GM18951 (cell line): ENCODE measurements around the gene COL4A1.

Experiments used
- POLR2A ChIP-seq: IDR thresholded peaks from 4 replicates; pipeline ENCODE4 v1.6.1; 2011; ENCODE audit warnings: mild to moderate bottlenecking; ENCODE audit not compliant: insufficient read length, insufficient read depth; ENCODE audit errors: extremely low read depth
- in situ Hi-C: fragments of 300-500 bp; cut with MboI; formaldehyde crosslinking; loops from one replicate; pipeline ENCODE4 v1.12.0; 2022; ENCODE audit warnings: low sequenced_read_pairs, mixed read lengths, inconsistent platforms; ENCODE audit not compliant: unreplicated experiment

Gene COL4A1

DNA sequence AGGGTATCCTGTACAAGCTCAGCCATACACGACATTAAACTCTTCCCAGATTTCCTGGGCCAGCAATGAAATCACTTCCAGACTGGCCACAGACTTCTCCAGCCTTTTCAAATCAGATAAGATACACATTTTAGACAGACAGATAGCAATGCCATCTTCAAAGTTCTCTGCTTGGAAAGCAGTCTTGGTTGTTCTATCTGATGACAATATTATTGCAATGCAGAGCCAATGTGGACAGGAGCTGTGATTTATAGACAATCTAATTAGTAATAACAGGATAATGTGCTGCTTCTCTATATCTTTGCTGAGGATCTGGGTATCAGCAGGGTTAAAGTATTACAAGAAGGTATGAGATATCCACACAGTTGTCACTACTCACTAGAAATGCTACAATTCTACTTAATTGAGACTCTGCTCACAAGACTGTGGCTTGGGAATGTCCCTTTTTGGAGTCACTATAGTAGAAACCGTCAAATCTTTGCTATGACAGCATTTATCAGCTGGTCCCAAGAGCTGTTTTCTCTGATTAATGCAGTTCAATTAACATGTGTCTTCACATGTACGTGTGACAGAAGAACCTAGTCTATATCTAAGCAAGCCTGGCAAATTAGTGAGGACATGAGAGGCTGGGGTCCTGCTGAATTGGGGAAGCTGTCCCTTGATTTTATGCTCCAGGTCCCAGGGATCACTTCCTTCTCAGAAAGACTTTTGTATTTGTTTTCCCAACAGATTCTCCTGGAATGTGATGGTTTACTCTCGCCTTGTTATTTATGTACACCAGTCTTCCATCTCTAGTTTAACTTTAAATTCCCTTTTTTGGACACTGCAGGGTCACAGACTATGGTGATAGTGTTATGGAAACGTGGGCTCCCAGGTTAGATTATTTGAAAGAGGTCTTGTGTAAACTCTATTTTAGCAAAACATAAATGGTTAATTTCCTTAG is 68.8 kb downstream of the COL4A1 start:
- in situ Hi-C loops, result no loop called here
- no peak for TF ChIP-seq POLR2A

DNA sequence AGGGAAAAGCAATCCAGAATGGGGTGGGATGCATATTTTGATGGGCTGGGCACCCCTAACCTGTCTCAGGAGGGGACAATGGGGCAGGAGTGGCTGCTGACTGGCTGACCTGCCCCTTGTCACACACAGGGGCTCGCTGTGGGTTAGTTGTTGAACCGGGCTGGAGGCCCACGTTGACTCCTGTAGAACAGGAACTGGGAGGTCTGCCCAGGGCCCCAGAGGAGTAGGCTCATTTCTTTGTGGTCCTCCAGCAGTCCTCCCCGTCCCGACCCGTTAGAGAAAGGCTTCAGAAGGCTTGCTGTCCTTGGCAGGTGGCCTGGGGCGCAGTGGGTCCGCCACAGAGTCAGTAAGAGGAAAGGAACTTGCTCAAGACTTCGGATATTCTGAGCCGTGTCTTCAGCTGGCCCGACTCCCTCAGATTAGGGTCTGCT is 70.1 kb downstream of the COL4A1 start:
- no peak for TF ChIP-seq POLR2A
- in situ Hi-C loops, result no loop called here

DNA sequence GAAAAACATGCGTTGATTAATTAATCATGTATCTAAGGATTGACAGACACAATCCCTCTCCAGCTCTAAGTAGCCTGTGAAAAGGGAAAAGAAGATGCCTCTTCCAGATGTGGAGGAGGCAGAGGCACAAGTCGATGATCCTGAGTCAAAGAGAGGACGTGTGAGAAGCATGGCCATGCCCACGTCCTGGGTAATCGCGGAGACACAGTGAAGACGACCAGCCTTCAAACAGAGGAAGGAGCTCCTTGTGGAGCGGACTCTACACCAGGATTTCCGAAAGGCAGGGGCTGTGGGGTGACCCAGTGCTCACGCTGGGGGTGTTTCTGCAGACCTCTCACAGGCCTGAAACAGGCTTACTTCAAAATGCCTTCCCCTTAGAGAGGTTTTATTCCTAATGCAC is 70.5 kb downstream of the COL4A1 start:
- in situ Hi-C loops, result no loop called here
- no peak for TF ChIP-seq POLR2A

DNA sequence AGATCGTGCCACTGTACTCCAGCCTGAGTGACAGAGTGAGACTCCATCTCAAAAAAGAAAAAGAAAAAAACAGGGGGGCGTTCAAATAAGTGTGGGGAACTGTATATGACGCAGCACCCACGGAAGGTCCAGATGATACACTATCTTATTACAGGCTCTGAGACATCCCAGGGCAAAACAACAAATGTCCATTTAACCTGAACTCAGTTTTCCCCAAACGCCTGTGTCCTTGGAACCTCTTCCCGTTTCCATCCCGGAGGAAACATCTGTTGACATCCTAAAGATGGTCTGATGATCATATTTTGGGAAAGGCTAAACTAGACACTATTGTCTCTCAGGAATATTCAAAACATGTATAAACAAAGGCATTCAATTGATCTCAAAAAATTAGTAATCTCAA is 72.4 kb downstream of the COL4A1 start:
- in situ Hi-C loops, result no loop called here
- TF ChIP-seq POLR2A, result no peak

DNA sequence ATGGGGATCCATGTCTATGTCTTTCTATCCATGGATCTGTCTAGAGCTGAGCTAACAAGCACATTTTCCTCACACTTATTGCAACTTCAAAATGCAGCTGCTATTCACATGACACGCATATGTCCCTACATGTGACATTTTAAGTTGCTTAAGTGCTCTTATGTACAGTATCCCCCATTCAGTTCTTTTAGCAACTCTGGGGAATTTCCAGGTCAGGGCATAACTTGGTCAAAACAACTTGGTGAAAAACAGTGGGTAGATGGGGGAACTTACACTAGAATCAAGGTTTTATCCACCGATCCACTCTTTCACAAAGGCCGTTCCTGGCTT is 73.0 kb downstream of the COL4A1 start:
- in situ Hi-C loops, result no loop called here
- TF ChIP-seq POLR2A, result no peak

DNA sequence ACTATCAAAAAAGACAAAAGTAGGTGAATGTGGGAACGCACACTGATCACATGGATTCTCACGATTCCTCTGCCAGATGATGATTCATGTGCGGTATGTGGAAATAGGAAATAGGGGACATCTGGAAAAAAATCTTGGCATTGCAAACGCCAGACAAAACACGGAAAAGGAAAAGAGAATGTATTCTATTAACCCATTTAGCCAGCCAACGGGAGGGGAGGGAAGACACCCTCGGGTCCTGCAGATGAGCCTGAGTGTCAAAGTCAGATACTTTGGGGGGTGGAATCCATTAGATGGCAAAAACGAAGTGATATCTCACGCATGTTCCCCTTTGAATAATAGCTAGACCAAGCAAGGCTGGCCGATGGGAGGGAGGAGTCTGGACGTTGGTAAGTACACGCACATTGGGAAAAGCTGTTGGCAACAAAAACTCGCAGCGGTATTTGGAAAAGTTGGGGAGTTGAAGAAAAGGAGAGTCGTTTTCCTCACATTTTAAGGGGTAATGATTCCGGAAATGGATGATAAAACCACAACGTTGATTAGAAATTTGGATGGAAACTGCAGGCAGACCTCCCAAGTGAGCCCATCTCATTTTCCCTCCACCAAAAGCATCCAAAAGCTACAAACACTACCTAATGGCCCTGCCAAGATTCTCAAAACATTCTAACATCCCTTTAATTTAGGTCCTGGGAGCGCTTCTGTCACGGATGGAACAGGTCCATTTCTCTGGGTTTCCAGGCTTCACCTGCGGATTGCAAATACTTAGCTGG is 73.6 kb downstream of the COL4A1 start:
- no peak for TF ChIP-seq POLR2A
- in situ Hi-C loops, result no loop called here

DNA sequence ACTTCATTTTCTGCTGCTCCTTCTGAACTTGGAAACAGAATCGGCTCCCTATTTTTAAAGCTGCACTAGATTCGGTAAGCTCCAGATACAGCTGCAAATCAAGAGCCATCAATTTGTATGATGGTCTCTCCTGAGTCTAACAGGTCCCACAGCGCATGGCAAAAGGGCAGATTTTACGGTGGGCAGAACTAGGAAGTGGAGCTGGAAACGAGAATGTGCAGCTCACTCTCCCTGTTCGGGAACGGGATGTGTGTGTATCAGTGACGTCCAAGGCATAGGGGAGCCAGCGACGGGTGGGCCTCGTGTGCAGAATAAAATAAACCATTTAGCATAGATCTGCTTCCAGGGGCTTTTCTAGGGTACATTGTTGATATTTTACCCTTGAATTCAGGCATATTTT is 74.2 kb downstream of the COL4A1 start:
- no peak for TF ChIP-seq POLR2A
- in situ Hi-C loops, result no loop called here

DNA sequence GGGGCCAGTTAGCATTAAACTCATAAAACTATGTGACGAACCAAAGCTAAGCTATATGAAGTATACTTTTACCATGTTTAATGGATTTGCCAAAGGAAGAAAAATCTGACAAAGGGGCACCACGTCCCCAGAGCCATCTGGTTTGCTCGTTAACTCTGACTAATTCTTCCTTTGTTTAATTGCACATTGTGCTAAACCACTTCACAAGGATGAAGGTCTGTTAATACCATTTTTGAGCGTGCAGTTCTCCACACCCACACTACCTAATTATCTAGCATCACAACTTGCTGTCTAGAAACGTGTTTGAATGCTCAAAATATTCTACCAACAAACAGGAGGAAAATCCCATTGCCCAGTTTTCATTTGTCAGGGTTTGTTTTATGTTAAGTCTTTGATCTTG is 74.8 kb downstream of the COL4A1 start:
- no peak for TF ChIP-seq POLR2A

DNA sequence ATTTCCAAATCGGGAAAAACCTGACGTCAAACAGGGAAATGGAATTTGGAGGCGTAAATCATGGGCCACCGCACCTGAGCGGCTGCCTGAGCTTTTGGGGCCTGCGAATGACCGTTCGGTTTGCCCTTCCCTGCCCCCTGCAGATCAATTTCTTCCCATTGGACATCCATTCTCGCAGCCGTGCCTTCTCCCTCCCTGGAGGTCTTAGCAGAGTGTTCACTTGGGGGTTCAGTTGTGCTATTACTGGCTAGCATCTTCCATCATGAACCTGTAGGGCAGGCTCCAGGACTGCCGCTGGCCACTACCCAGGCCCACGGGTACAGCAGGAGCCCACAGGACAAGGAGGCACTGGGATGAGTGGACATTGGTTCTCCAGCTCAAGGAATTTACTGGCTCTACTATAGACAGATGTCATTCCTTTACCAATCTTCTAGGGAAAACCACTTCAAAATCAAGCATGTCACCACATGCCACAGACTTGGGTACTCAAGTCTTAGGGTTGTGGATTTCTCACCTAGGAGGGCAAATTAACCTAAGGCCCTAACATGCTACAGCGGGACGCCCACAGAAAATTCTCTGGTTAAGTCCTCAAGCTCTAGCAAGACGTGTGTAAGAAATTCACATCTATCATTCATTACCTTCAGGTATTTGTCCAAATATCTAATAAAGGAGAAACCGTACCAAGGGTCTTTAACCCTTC is 75.5 kb downstream of the COL4A1 start:
- in situ Hi-C loops, result no loop called here
- no peak for TF ChIP-seq POLR2A

More for the DNA sequence above, 74.8 kb downstream of the COL4A1 start:
- in situ Hi-C loops, result no loop called here

DNA sequence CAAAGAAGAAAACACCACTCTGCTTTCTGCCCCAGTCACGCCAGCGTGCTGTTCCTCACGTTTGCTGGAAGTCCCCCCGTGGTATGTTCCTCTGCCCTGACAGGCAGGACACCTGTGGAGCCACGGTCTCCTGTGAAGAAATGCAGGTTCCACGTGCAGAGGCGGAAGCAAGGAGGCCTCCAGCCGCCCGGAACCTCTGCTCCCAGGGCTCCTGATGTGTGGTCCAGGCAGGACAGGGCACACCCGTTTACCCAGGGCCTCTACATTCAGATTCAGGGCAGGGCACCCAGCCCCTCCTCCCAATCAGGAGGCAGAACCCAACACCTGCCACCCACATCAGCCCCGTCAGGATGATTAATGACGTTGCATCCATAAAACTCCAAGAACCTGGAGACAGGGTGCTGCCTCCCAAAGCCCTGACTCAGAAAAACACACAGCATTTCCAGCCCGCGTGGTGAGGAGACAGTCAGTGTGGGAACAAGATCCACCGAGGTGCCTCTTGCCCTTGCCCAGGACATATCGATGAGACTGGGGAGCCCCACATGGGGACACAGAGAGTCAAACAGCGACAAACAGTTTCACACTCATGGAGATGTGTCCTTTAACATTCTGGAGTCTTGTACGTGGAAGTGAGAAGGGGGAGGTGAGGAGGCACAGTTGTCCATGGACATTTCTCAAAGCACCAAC is 76.2 kb downstream of the COL4A1 start:
- no peak for TF ChIP-seq POLR2A
- in situ Hi-C loops, result no loop called here

DNA sequence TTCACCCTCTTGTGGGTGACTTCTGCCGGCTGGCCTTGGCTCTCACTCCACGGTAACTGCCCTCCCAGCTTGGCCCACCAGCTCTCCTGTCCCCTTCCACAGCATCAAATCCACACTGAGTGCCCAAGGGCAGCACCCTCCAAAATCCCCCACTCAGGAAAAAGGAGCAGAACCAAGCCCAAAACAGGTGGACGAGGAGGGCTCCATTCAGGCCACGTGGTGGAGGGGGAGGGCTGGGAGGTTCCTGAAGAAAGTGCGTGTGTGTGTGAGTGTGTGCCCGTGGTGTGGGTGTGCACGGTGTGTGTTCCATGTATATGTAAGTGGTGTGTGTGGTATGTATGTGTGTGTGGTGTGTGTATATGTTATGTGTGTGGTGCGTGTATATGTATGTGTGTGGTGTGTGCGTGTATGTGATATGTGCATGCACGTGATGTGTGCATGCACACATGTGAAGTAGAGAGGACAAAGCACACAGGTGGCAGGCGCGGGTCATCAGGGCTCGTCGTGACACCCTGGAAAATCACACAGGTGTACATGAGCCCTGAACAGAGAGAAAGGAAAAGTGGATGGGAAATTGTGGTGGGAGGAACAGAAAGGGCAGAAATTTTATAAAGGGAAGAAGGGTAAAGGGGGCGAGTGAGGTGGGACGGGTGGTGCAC is 76.9 kb downstream of the COL4A1 start:
- in situ Hi-C loops, result no loop called here
- no peak for TF ChIP-seq POLR2A
